Measurements from ENCODE around the gene CHGA. TPM values are rescaled to one million over a fixed set of nuclear protein-coding genes. Genes with fewer than 3 reads are reported as not detected.

Gene CHGA
- total RNA-seq, 2 donors from 2014 or later = 40.5 to 55.7 TPM

DNA sequence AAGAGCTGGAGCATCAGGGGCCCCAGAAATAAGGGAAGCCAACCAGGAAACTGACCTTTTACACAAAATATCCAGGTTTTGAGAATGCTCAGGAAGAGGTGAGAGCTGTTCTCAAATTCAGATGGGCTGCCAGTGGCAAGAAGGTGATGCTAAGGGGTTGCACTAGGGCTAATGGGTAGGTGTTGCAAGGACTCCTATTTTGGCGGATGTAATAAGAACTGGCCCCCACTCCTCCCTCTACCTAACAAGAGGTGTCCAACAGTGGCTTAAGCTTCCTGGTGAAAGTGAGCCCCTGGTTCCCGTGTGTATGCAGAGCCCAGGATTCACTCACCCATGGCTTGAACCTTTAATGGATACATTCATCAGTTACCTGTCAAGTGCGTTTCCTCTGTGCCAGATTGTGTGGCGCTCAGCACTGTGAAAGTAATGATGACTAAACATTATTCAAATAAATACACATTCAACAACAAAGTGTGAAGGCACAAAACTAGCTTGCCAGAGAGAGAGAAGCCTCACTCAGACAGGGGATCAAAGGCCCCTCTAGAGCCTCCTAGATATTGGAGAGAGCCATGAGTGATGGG is 705 bp upstream of the CHGA start:
- H3K4me1 ChIP-seq (replicated peaks) = no peaks in the 10 kb centered on the region
- 43% methylated on average over 4 of the region's 4 CpGs for WGBS

DNA sequence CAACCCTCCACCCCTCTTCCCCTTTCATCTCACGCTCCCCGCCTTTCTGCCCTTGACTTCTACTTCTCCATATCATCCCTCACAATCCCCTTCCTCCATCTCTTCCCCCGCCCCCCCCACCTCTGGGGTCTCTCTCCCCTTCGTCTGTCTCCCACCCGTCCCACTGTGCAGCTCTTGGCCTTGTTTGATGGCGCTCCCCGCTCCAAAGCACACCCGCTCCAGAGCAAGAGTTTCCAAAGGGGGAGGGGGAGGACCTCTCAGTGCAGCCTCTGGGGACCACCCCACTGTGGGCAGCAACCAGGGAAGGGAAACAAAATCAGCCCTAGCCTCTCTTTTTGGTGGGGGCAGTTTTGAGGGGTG is 774 bp downstream of the CHGA start:
- no peaks in the 10 kb centered on the region for H3K9me3 ChIP-seq
- no peaks in the 10 kb centered on the region for H3K4me1 ChIP-seq (replicated peaks)
- WGBS = 52% methylated on average over 8 of the region's 8 CpGs
- peaks cover 4% of the 10 kb centered on the region for H3K27me3 ChIP-seq (replicated peaks; ENCODE audit: insufficient read depth)
- no peak overlapping the region for H3K27ac ChIP-seq
- intact Hi-C loops (cut with DNase I) = no loop called here
- no peak for DNase-seq (ENCODE audit: low spot score)
- TF ChIP-seq POLR2A (IDR thresholded peaks at IDR 0.05) = no peak
- TF ChIP-seq, protein P1, sequence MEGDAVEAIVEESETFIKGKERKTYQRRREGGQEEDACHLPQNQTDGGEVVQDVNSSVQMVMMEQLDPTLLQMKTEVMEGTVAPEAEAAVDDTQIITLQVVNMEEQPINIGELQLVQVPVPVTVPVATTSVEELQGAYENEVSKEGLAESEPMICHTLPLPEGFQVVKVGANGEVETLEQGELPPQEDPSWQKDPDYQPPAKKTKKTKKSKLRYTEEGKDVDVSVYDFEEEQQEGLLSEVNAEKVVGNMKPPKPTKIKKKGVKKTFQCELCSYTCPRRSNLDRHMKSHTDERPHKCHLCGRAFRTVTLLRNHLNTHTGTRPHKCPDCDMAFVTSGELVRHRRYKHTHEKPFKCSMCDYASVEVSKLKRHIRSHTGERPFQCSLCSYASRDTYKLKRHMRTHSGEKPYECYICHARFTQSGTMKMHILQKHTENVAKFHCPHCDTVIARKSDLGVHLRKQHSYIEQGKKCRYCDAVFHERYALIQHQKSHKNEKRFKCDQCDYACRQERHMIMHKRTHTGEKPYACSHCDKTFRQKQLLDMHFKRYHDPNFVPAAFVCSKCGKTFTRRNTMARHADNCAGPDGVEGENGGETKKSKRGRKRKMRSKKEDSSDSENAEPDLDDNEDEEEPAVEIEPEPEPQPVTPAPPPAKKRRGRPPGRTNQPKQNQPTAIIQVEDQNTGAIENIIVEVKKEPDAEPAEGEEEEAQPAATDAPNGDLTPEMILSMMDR (IDR thresholded peaks at IDR 0.05) = no peak
- no peak for TF ChIP-seq POLR2AphosphoS5 (IDR thresholded peaks at IDR 0.05)
- no peaks in the 10 kb centered on the region for H3K36me3 ChIP-seq
- no peak overlapping the region for H3K4me3 ChIP-seq

More for the DNA sequence above, 705 bp upstream of the CHGA start:
- H3K36me3 ChIP-seq = no peaks in the 10 kb centered on the region
- intact Hi-C loops (cut with DNase I) = no loop called here
- TF ChIP-seq POLR2A (IDR thresholded peaks at IDR 0.05) = no peak
- TF ChIP-seq, protein P1 (IDR thresholded peaks at IDR 0.05) = no peak
- TF ChIP-seq POLR2AphosphoS5 (IDR thresholded peaks at IDR 0.05) = no peak
- no peak overlapping the region for H3K4me3 ChIP-seq
- no peak for DNase-seq (ENCODE audit: low spot score)
- H3K9me3 ChIP-seq = no peaks in the 10 kb centered on the region
- H3K27me3 ChIP-seq (replicated peaks; ENCODE audit: insufficient read depth) = peaks cover 4% of the 10 kb centered on the region
- H3K27ac ChIP-seq = no peak overlapping the region

DNA sequence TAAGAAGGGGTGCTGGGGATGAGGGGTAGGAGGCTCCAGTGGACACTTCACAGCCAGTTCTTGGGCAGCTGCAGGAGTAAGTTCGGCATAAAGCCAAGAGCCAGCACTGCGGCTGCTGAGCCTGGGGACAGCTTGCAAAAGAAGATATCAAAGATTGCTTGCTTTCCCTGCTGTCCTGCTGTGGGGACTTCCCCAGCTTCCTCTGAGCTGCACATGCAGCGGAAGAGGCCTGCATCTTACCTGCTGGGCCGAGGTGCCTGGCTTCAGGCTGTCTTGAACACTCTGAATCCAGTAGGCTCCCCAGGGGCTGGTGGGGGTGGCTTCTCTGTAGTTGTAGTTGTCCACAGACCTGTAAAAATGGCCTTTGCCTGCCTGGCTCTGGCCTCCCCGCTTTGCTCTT is 1.3 kb downstream of the CHGA start:
- H3K27me3 ChIP-seq (replicated peaks; ENCODE audit: insufficient read depth) = peaks cover 4% of the 10 kb centered on the region
- H3K36me3 ChIP-seq = no peaks in the 10 kb centered on the region
- intact Hi-C loops (cut with DNase I) = no loop called here
- 39% methylated on average over 5 of the region's 5 CpGs for WGBS
- no peak overlapping the region for H3K27ac ChIP-seq
- H3K4me3 ChIP-seq = no peak overlapping the region
- TF ChIP-seq POLR2A (IDR thresholded peaks at IDR 0.05) (no peak), POLR2AphosphoS5 (IDR thresholded peaks at IDR 0.05) (no peak)
- TF ChIP-seq, protein P1 (IDR thresholded peaks at IDR 0.05) = no peak
- no peaks in the 10 kb centered on the region for H3K9me3 ChIP-seq
- no peak for DNase-seq (ENCODE audit: low spot score)
- H3K4me1 ChIP-seq (replicated peaks) = no peaks in the 10 kb centered on the region

DNA sequence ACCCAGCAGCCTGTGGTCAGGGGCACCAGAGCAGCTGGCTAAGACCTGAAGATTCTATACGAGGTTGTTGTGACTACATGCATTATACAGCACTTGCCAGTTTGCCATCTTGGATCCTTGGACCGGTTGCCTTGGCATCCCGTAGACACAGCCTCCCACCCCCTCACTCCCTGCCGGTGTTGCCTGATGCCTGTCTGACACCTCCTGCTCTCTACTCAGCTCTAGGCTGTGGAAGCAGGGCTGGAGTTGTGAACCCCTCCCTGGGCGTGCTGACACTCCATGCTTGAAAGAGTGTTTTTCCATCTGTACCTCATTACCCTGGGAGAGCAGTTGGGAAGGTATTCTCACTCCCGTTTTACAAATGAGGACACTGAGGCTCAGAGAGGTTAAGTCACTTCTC is 2.5 kb downstream of the CHGA start:
- H3K27ac ChIP-seq = no peak overlapping the region
- H3K4me1 ChIP-seq (replicated peaks) = no peaks in the 10 kb centered on the region
- no peak overlapping the region for H3K4me3 ChIP-seq
- TF ChIP-seq POLR2AphosphoS5 (IDR thresholded peaks at IDR 0.05) (no peak), POLR2A (IDR thresholded peaks at IDR 0.05) (no peak)
- TF ChIP-seq, protein P1 (IDR thresholded peaks at IDR 0.05) = no peak
- intact Hi-C loops (cut with DNase I) = no loop called here
- peaks cover 4% of the 10 kb centered on the region for H3K27me3 ChIP-seq (replicated peaks; ENCODE audit: insufficient read depth)
- DNase-seq (ENCODE audit: low spot score) = no peak
- 73% methylated on average over 6 of the region's 6 CpGs for WGBS
- H3K36me3 ChIP-seq = no peaks in the 10 kb centered on the region
- no peaks in the 10 kb centered on the region for H3K9me3 ChIP-seq

DNA sequence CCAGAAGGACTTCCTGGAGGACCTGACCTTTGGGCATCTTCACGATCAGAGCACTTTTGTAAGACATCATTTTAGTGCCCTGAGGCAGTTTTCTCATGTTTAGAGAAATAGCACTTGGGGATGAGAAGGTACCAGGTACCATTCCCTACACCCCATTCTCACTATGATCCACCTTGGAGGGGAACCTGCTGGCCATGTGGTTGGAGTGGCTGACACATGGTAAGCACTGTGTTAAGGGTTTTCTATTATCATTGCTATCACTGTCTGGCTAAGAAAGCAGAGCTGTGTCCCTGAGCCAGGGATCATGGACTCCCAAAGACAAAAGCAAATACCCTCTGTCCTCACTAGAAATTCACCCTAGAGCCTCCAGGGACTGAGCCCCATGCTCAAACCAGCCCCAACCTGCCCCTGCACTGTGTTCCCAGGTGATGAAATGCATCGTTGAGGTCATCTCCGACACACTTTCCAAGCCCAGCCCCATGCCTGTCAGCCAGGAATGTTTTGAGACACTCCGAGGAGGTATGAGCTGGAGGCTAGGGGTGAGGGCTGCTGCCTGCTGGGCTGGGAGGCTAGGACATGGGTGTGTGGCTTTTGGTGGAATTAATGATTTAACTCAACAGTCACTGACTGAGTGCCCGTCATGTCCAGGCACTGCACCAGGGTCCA is 3.4 kb downstream of the CHGA start:
- H3K4me1 ChIP-seq (replicated peaks) = no peaks in the 10 kb centered on the region
- H3K27ac ChIP-seq = no peak overlapping the region
- intact Hi-C loops (cut with DNase I) = no loop called here
- H3K27me3 ChIP-seq (replicated peaks; ENCODE audit: insufficient read depth) = peaks cover 4% of the 10 kb centered on the region
- no peak overlapping the region for H3K4me3 ChIP-seq
- no peaks in the 10 kb centered on the region for H3K36me3 ChIP-seq
- H3K9me3 ChIP-seq = no peaks in the 10 kb centered on the region
- TF ChIP-seq, protein P1 (IDR thresholded peaks at IDR 0.05) = no peak
- TF ChIP-seq POLR2A (IDR thresholded peaks at IDR 0.05) = no peak
- TF ChIP-seq POLR2AphosphoS5 (IDR thresholded peaks at IDR 0.05) = no peak
- DNase-seq (ENCODE audit: low spot score) = no peak
- 55% methylated on average over 5 of the region's 5 CpGs for WGBS

All from prostate gland (tissue), 2 donors.